HepG2 (cell line): ENCODE data around the gene TSPYL1. TPM values are rescaled to one million over a fixed set of nuclear protein-coding genes. Genes with fewer than 3 reads are reported as not detected.

Source experiments
- EEA1 ChIP-seq: sonication (generic); formaldehyde crosslinking; IDR thresholded peaks from 2 replicates; pipeline ENCODE4 v1.5.1; 2020; ENCODE audit warnings: mild to moderate bottlenecking, missing genetic modification reagents, borderline replicate concordance
- KDM2A ChIP-seq: sonication (generic); formaldehyde crosslinking; IDR thresholded peaks from 2 replicates; pipeline ENCODE4 v1.4.0; 2020; ENCODE audit warnings: low read depth, missing genetic modification reagents, borderline replicate concordance
- KDM5B ChIP-seq: sonication (generic); formaldehyde crosslinking; IDR thresholded peaks from 2 replicates; pipeline ENCODE4 v1.4.0; 2020; ENCODE audit warnings: missing genetic modification reagents, mild to moderate bottlenecking, borderline replicate concordance
- TEAD3 ChIP-seq: optimal IDR thresholded peaks from 2 replicates; pipeline ENCODE3; 2016; ENCODE audit warnings: borderline replicate concordance
- ZNF256 ChIP-seq: sonication (generic); formaldehyde crosslinking; conservative IDR thresholded peaks from 2 replicates; pipeline ENCODE4 v1.4.0; 2020; ENCODE audit warnings: missing genetic modification reagents
- ZNF644 ChIP-seq: IDR thresholded peaks from 2 replicates; pipeline ENCODE4 v1.6.1; 2016; ENCODE audit warnings: low read depth
- ZNF678 ChIP-seq: sonication (generic); formaldehyde crosslinking; IDR thresholded peaks from 2 replicates; pipeline ENCODE4 v1.4.0; 2020; ENCODE audit warnings: mild to moderate bottlenecking, missing genetic modification reagents
- polyA plus RNA-seq, 8 experiments: library from polyadenylated mRNA; depleted of rRNA in 3 of 8; stranded (reverse) in 7 of 8; unstranded in 1 of 8; fragments of >200 nt; fragmentation: Illumina TruSeq in 4 of 8; extraction: Trizol in 4 of 8; gene quantifications; 2 replicates each; pipeline versions ENCODE4 v1.2.1 to v1.2.3, GENCODE V29; 2011 to 2016; ENCODE audit warnings: low read depth in 4 of 8, missing spikeins in 1 of 8, mixed read lengths in 1 of 8; ENCODE audit not compliant: insufficient read depth in 1 of 8
- total RNA-seq, 5 experiments: library from RNA; depleted of rRNA; stranded (reverse); fragments of >200 nt; fragmentation: Illumina TruSeq; extraction: Trizol; gene quantifications; 2 replicates each; pipeline ENCODE4 v1.2.3, GENCODE V29; 2016; ENCODE audit warnings: low read depth in 1 of 5
- TF ChIP-seq, protein P1 (sequence below), 2 experiments: sonication (generic) in 1 of 2; formaldehyde crosslinking in 1 of 2; IDR thresholded peaks; 2 replicates each; pipeline versions ENCODE4 v1.4.0 to v1.6.1; 2016 to 2020; ENCODE audit warnings: borderline replicate concordance in 1 of 2, low read depth in 1 of 2, mild to moderate bottlenecking in 1 of 2, missing genetic modification reagents in 1 of 2
- TF ChIP-seq, protein P2 (sequence below): sonication (generic); formaldehyde crosslinking; IDR thresholded peaks from 2 replicates; pipeline ENCODE4 v1.4.0; 2020; ENCODE audit warnings: missing genetic modification reagents, borderline replicate concordance
- TF ChIP-seq, protein P3 (sequence below): sonication (generic); formaldehyde crosslinking; IDR thresholded peaks from 2 replicates; pipeline ENCODE4 v1.5.1; 2020; ENCODE audit warnings: missing genetic modification reagents, mild to moderate bottlenecking, borderline replicate concordance
- TF ChIP-seq, protein P4 (sequence below): sonication (generic); formaldehyde crosslinking; IDR thresholded peaks from 2 replicates; pipeline ENCODE4 v1.4.0; 2020; ENCODE audit warnings: mild to moderate bottlenecking, missing genetic modification reagents

TSPYL1 gene
- total and polyA plus RNA-seq, 2 of the 13 experiments (the other 11 are each of a cell fraction or from before 2014, with no cell fraction given) = 28.3 to 93.0 TPM

DNA sequence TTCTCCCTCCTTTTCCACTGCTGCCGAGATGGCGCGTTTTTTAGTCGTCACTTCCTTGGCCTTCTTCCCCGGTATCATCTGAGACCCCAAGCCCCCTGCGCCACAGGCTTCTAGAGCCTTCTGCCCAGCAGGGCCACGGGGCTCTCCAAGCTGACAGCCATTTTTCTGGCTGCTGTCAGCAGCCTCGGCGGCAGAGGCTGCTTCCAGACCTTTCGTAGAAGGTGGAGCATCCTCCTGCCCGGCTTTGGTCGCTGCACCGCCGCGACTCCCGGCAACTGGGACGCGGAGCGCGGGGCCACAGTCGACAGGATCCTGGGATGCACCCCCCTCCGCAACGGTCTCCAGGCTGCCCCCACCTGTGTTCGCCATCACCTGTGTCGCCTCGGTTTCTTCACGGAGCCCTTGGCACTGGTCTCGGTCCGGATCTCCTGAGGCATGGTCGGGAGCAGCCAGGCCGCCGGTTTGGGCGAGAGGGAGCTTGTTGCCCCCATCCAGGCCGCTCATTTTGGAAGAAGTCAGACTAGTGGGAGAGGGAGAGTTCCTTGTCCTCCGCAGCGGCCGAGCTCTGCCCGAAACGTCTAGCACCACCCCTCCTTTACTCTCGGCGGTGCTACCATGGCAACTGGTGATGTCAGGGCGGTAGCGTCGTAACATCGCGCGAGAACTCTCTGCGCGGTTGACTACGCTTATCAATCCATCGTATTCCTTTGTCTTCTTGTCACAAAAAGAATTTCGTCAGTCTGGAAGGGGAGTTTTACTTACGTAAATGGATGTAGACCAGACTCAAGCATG lies 26.0 kb downstream of the TSPYL1 start, which contains the start of gene TSPYL4 (continued):
- TF ChIP-seq, protein P1, sequence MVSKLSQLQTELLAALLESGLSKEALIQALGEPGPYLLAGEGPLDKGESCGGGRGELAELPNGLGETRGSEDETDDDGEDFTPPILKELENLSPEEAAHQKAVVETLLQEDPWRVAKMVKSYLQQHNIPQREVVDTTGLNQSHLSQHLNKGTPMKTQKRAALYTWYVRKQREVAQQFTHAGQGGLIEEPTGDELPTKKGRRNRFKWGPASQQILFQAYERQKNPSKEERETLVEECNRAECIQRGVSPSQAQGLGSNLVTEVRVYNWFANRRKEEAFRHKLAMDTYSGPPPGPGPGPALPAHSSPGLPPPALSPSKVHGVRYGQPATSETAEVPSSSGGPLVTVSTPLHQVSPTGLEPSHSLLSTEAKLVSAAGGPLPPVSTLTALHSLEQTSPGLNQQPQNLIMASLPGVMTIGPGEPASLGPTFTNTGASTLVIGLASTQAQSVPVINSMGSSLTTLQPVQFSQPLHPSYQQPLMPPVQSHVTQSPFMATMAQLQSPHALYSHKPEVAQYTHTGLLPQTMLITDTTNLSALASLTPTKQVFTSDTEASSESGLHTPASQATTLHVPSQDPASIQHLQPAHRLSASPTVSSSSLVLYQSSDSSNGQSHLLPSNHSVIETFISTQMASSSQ (IDR thresholded peaks at IDR 0.05; ENCODE audit: low read depth) = no peak
- TF ChIP-seq, protein P1 (CRISPR knock-in tag; IDR thresholded peaks at IDR 0.05; ENCODE audit: borderline replicate concordance) = peak; percentile 50; the same call in 1 of the 2 replicates
- peak; percentile 81; the same call in 1 of the 2 replicates for TF ChIP-seq EEA1 (CRISPR knock-in tag)
- peak; percentile 56; the same call in 1 of the 2 replicates for TF ChIP-seq KDM2A (CRISPR knock-in tag)
- TF ChIP-seq, protein P2, sequence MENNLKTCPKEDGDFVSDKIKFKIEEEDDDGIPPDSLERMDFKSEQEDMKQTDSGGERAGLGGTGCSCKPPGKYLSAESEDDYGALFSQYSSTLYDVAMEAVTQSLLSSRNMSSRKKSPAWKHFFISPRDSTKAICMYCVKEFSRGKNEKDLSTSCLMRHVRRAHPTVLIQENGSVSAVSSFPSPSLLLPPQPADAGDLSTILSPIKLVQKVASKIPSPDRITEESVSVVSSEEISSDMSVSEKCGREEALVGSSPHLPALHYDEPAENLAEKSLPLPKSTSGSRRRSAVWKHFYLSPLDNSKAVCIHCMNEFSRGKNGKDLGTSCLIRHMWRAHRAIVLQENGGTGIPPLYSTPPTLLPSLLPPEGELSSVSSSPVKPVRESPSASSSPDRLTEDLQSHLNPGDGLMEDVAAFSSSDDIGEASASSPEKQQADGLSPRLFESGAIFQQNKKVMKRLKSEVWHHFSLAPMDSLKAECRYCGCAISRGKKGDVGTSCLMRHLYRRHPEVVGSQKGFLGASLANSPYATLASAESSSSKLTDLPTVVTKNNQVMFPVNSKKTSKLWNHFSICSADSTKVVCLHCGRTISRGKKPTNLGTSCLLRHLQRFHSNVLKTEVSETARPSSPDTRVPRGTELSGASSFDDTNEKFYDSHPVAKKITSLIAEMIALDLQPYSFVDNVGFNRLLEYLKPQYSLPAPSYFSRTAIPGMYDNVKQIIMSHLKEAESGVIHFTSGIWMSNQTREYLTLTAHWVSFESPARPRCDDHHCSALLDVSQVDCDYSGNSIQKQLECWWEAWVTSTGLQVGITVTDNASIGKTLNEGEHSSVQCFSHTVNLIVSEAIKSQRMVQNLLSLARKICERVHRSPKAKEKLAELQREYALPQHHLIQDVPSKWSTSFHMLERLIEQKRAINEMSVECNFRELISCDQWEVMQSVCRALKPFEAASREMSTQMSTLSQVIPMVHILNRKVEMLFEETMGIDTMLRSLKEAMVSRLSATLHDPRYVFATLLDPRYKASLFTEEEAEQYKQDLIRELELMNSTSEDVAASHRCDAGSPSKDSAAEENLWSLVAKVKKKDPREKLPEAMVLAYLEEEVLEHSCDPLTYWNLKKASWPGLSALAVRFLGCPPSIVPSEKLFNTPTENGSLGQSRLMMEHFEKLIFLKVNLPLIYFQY (CRISPR knock-in tag) = no peak
- peak; percentile 81; the same call in 1 of the 2 replicates for TF ChIP-seq KDM5B (CRISPR knock-in tag)
- peak; percentile 50; the same call in 1 of the 2 replicates for TF ChIP-seq ZNF678
- TF ChIP-seq, protein P3, sequence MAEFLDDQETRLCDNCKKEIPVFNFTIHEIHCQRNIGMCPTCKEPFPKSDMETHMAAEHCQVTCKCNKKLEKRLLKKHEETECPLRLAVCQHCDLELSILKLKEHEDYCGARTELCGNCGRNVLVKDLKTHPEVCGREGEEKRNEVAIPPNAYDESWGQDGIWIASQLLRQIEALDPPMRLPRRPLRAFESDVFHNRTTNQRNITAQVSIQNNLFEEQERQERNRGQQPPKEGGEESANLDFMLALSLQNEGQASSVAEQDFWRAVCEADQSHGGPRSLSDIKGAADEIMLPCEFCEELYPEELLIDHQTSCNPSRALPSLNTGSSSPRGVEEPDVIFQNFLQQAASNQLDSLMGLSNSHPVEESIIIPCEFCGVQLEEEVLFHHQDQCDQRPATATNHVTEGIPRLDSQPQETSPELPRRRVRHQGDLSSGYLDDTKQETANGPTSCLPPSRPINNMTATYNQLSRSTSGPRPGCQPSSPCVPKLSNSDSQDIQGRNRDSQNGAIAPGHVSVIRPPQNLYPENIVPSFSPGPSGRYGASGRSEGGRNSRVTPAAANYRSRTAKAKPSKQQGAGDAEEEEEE (CRISPR knock-in tag) = no peak
- peak; percentile 19; the same call in 1 of the 2 replicates for TF ChIP-seq ZNF256 (CRISPR knock-in tag)
- no peak for TF ChIP-seq ZNF644 (CRISPR knock-in tag)
- TF ChIP-seq, protein P4, sequence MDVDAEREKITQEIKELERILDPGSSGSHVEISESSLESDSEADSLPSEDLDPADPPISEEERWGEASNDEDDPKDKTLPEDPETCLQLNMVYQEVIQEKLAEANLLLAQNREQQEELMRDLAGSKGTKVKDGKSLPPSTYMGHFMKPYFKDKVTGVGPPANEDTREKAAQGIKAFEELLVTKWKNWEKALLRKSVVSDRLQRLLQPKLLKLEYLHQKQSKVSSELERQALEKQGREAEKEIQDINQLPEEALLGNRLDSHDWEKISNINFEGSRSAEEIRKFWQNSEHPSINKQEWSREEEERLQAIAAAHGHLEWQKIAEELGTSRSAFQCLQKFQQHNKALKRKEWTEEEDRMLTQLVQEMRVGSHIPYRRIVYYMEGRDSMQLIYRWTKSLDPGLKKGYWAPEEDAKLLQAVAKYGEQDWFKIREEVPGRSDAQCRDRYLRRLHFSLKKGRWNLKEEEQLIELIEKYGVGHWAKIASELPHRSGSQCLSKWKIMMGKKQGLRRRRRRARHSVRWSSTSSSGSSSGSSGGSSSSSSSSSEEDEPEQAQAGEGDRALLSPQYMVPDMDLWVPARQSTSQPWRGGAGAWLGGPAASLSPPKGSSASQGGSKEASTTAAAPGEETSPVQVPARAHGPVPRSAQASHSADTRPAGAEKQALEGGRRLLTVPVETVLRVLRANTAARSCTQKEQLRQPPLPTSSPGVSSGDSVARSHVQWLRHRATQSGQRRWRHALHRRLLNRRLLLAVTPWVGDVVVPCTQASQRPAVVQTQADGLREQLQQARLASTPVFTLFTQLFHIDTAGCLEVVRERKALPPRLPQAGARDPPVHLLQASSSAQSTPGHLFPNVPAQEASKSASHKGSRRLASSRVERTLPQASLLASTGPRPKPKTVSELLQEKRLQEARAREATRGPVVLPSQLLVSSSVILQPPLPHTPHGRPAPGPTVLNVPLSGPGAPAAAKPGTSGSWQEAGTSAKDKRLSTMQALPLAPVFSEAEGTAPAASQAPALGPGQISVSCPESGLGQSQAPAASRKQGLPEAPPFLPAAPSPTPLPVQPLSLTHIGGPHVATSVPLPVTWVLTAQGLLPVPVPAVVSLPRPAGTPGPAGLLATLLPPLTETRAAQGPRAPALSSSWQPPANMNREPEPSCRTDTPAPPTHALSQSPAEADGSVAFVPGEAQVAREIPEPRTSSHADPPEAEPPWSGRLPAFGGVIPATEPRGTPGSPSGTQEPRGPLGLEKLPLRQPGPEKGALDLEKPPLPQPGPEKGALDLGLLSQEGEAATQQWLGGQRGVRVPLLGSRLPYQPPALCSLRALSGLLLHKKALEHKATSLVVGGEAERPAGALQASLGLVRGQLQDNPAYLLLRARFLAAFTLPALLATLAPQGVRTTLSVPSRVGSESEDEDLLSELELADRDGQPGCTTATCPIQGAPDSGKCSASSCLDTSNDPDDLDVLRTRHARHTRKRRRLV (CRISPR knock-in tag) = peak; percentile 65; the same call in 1 of the 2 replicates
- peak; percentile 15 for TF ChIP-seq TEAD3 (CRISPR knock-in tag)
